PC-3 (cell line): ENCODE results near the gene WDR75. TPM values are rescaled to one million over a fixed set of nuclear protein-coding genes. Genes with fewer than 3 reads are reported as not detected.

Experiments used
- ATAC-seq: fragments of 200-7000 bp; cut with Tn5 transposase; 2 replicates; pipeline ENCODE4 v1.9.1; 2020; ENCODE audit warnings: mild to moderate bottlenecking, moderate library complexity
- BruUV-seq: library from RNA; stranded (reverse); fragments of 400-500 nt; replicated peaks from 2 replicates; lab custom pipeline; 2021; lab: Mats Ljungman, UMichigan
- CTCF ChIA-PET: fragments of 300-600 bp; sonication (Branson Sonifier 250); formaldehyde crosslinking; loops from one replicate; lab custom pipeline; 2022; ENCODE audit warnings: antibody characterized with exemption; lab: Charles Lee
- POLR2A ChIA-PET: fragments of 300-600 bp; sonication (Branson Sonifier 250); formaldehyde crosslinking; loops from one replicate; lab custom pipeline; 2022; ENCODE audit warnings: antibody characterized with exemption; ENCODE audit not compliant: unreplicated experiment; lab: Charles Lee
- DNase-seq: peaks from one replicate; pipeline ENCODE4 v3.0.0-alpha.2; 2015
- H2AFZ ChIP-seq: fragments of 300-600 bp; sonication (generic); 2 replicates; pipeline ENCODE4 v1.6.0; 2016; ENCODE audit warnings: antibody characterized with exemption, low read length
- H3F3A ChIP-seq: fragments of 300-600 bp; sonication (generic); one replicate; pipeline ENCODE4 v1.6.0; 2017; ENCODE audit warnings: antibody characterized with exemption, low read length, control low read depth, mild to moderate bottlenecking; ENCODE audit not compliant: unreplicated experiment
- H3K27ac ChIP-seq: fragments of 300-600 bp; sonication (generic); 2 replicates; pipeline ENCODE4 v1.5.1; 2016; ENCODE audit warnings: mild to moderate bottlenecking, low read length
- H3K27me3 ChIP-seq: fragments of 300-600 bp; sonication (generic); 2 replicates; pipeline ENCODE4 v1.6.1; 2016; ENCODE audit warnings: low read length, mixed read lengths
- H3K36me3 ChIP-seq: fragments of 300-600 bp; sonication (generic); 2 replicates; pipeline ENCODE4 v1.6.1; 2016; ENCODE audit warnings: low read depth, mixed run types, low read length, mixed read lengths
- H3K4me1 ChIP-seq: fragments of 300-600 bp; sonication (generic); 2 replicates; pipeline ENCODE4 v1.5.1; 2016; ENCODE audit warnings: low read length; ENCODE audit not compliant: insufficient read depth
- H3K4me2 ChIP-seq: fragments of 300-600 bp; sonication (generic); 2 replicates; pipeline ENCODE4 v1.6.0; 2016; ENCODE audit warnings: low read length
- H3K4me3 ChIP-seq: fragments of 300-600 bp; sonication (generic); 2 replicates; pipeline ENCODE4 v1.5.1; 2016; ENCODE audit warnings: mild to moderate bottlenecking, low read length, mixed read lengths
- H3K79me2 ChIP-seq: fragments of 300-600 bp; sonication (generic); 2 replicates; pipeline ENCODE4 v1.6.1; 2017; ENCODE audit warnings: low read length, mixed read lengths
- H3K9ac ChIP-seq: fragments of 300-600 bp; sonication (generic); 2 replicates; pipeline ENCODE4 v1.6.0; 2016; ENCODE audit warnings: mild to moderate bottlenecking, low read length
- H3K9me2 ChIP-seq: fragments of 300-600 bp; sonication (generic); replicated peaks from 2 replicates; pipeline ENCODE4 v1.6.1; 2016; ENCODE audit warnings: mixed run types, low read length, mixed read lengths
- H3K9me3 ChIP-seq: fragments of 300-600 bp; sonication (generic); 2 replicates; pipeline ENCODE4 v1.6.1; 2016; ENCODE audit warnings: low read length, mixed read lengths
- H4K20me1 ChIP-seq: fragments of 300-600 bp; sonication (generic); 2 replicates; pipeline ENCODE4 v1.6.1; 2016; ENCODE audit warnings: low read length, mixed read lengths
- CTCF ChIP-seq: fragments of 300-600 bp; sonication (generic); conservative IDR thresholded peaks from 2 replicates; pipeline ENCODE4 v1.5.1; 2017; ENCODE audit warnings: antibody characterized with exemption, low read depth, mild to moderate bottlenecking, low read length
- EZH2 ChIP-seq: fragments of 300-600 bp; sonication (generic); IDR thresholded peaks from one replicate; pipeline ENCODE4 v1.6.1; 2017; ENCODE audit warnings: antibody characterized with exemption, mild to moderate bottlenecking, low read length; ENCODE audit not compliant: unreplicated experiment
- EZH2phosphoT487 ChIP-seq: fragments of 300-600 bp; sonication (generic); IDR thresholded peaks from 2 replicates; pipeline ENCODE4 v1.6.1; 2018; ENCODE audit warnings: mild to moderate bottlenecking, antibody characterized with exemption, low read length, borderline replicate concordance
- intact Hi-C: fragments of 100-400 bp; cut with micrococcal nuclease; formaldehyde crosslinking; loops from 2 replicates; pipeline ENCODE4 v1.9.0; 2023
- total RNA-seq: library from RNA; depleted of rRNA; stranded (reverse); fragments of >200 nt; gene quantifications from 2 replicates; pipeline ENCODE4 v1.2.3, GENCODE V29; 2014

The WDR75 gene
- total RNA-seq, 1 experiment from 2014 or later, result 62.5 TPM

- ChIA-PET POLR2A (interaction anchor here (0.7 kb wide), 1 partner anchor 1833 kb away, joined by 6 read pairs; no protein-coding TSS in a partner anchor), CTCF (no interaction called here)
- no peak for TF ChIP-seq EZH2
- no peak for TF ChIP-seq EZH2phosphoT487
- no peak for TF ChIP-seq CTCF
- no peaks in the 10 kb centered on the region for H3K36me3 ChIP-seq
- ATAC-seq, result peak; percentile 84
- BruUV-seq, result no TSS peak
- no peaks in the 10 kb centered on the region; the same call in 1 of the 2 replicates for H3K9me2 ChIP-seq
- peak overlapping the region; percentile 3; the same call in 1 of the 2 replicates for H3K4me2 ChIP-seq
- peak; percentile 50 for DNase-seq
- no peaks in the 10 kb centered on the region for H4K20me1 ChIP-seq
- H3F3A ChIP-seq, result no peaks in the 10 kb centered on the region
- intact Hi-C loops, result no loop called here
- H3K79me2 ChIP-seq, result no peaks in the 10 kb centered on the region
- H2AFZ ChIP-seq, result no peak overlapping the region
- H3K27me3 ChIP-seq, result no peaks in the 10 kb centered on the region
- no peaks in the 10 kb centered on the region for H3K9me3 ChIP-seq
- no peak overlapping the region for H3K4me3 ChIP-seq
- peaks cover 11% of the 10 kb centered on the region for H3K4me1 ChIP-seq
- H3K27ac ChIP-seq, result no peak overlapping the region
- H3K9ac ChIP-seq, result no peak overlapping the region
These were observed 80.6 kb downstream of the WDR75 start for GRCh38 chr2:189521699-189522434.

- no peak for DNase-seq
These were observed 81.3 kb downstream of the WDR75 start for GRCh38 chr2:189522435-189523151.

More at GRCh38 chr2:189522435-189523151, 81.3 kb downstream of the WDR75 start:
- H3K27me3 ChIP-seq, result no peaks in the 10 kb centered on the region
- BruUV-seq, result no TSS peak
- no peaks in the 10 kb centered on the region; the same call in 1 of the 2 replicates for H3K9me2 ChIP-seq
- H3K4me2 ChIP-seq, result peak overlapping the region; percentile 3; the same call in 1 of the 2 replicates
- no peak overlapping the region for H3K27ac ChIP-seq
- ATAC-seq, result no peak
- H3K4me3 ChIP-seq, result no peak overlapping the region
- H3K79me2 ChIP-seq, result no peaks in the 10 kb centered on the region
- intact Hi-C loops, result no loop called here
- no peaks in the 10 kb centered on the region for H4K20me1 ChIP-seq
- H3F3A ChIP-seq, result no peaks in the 10 kb centered on the region
- H3K9me3 ChIP-seq, result no peaks in the 10 kb centered on the region
- no peak for TF ChIP-seq CTCF
- no peak for TF ChIP-seq EZH2
- no peak for TF ChIP-seq EZH2phosphoT487
- no peaks in the 10 kb centered on the region for H3K36me3 ChIP-seq
- 0 out of 2 replicates have a peak overlapping the region, but pooled peaks have one; percentile 27 for H2AFZ ChIP-seq
- POLR2A ChIA-PET, result interaction anchor here (0.7 kb wide), 1 partner anchor 1834 kb away, joined by 6 read pairs; no protein-coding TSS in a partner anchor
- H3K9ac ChIP-seq, result no peak overlapping the region
- CTCF ChIA-PET, result no interaction called here
- H3K4me1 ChIP-seq, result peaks cover 11% of the 10 kb centered on the region
